ENCODE measurements around the gene LCN1. TPM values are rescaled to one million over a fixed set of nuclear protein-coding genes. Genes with fewer than 3 reads are reported as not detected.

LCN1 gene
- total RNA-seq, 2 experiments from 2014 or later, result not detected

GRCh38 chr9:135482015-135482754, 39.1 kb upstream of the LCN1 start:
- no peaks in the 10 kb centered on the region for H3K9me3 ChIP-seq (ENCODE audit: low read length)

GRCh38 chr9:135484460-135485277, 36.6 kb upstream of the LCN1 start:
- ChIA-PET CTCF (ENCODE audit: unreplicated experiment) (no interaction called here), POLR2A (no interaction called here)
- Histone ChIP-seq H3K27ac (ENCODE audit: low read depth, low read length, poor library complexity, severe bottlenecking) (no peak overlapping the region), H3K79me2 (ENCODE audit: insufficient read depth, low read depth, low read length) (no peaks in the 10 kb centered on the region), H3K4me3 (ENCODE audit: low read depth, low read length, poor library complexity, severe bottlenecking) (no peak overlapping the region), H3K9me3 (ENCODE audit: low read length) (no peaks in the 10 kb centered on the region), H3K9me2 (ENCODE audit: insufficient read depth, low read length) (no peaks in the 10 kb centered on the region), H3K36me3 (ENCODE audit: insufficient read depth, low read length) (no peaks in the 10 kb centered on the region), H4K20me1 (ENCODE audit: insufficient read depth, low read length) (no peaks in the 10 kb centered on the region), H3K4me1 (ENCODE audit: insufficient read depth, low read length, poor library complexity, severe bottlenecking) (no peaks in the 10 kb centered on the region), H3K4me2 (ENCODE audit: low read length) (no peak overlapping the region), H2AFZ (ENCODE audit: low read length) (no peak overlapping the region)
- no peak for TF ChIP-seq CTCF (conservative IDR thresholded peaks at IDR 0.05; ENCODE audit: low read length)
- no peak for TF ChIP-seq EZH2phosphoT487 (IDR thresholded peaks at IDR 0.05; ENCODE audit: borderline replicate concordance, low read depth, low read length)
- DNase-seq (ENCODE audit: low spot score), result no peak
- intact Hi-C loops (cut with micrococcal nuclease; ENCODE audit: unreplicated experiment), result no loop called here
- no TSS peak for BruUV-seq (replicated peaks)

More at GRCh38 chr9:135482015-135482754, 39.1 kb upstream of the LCN1 start:
- POLR2A ChIA-PET, result no interaction called here
- CTCF ChIA-PET (ENCODE audit: unreplicated experiment), result no interaction called here
- Histone ChIP-seq H3K36me3 (ENCODE audit: insufficient read depth, low read length) (no peaks in the 10 kb centered on the region), H4K20me1 (ENCODE audit: insufficient read depth, low read length) (no peaks in the 10 kb centered on the region), H3K79me2 (ENCODE audit: insufficient read depth, low read depth, low read length) (no peaks in the 10 kb centered on the region), H3K4me3 (ENCODE audit: low read depth, low read length, poor library complexity, severe bottlenecking) (no peak overlapping the region), H3K4me2 (ENCODE audit: low read length) (no peak overlapping the region), H3K27ac (ENCODE audit: low read depth, low read length, poor library complexity, severe bottlenecking) (no peak overlapping the region), H3K9me2 (ENCODE audit: insufficient read depth, low read length) (no peaks in the 10 kb centered on the region), H3K4me1 (ENCODE audit: insufficient read depth, low read length, poor library complexity, severe bottlenecking) (no peaks in the 10 kb centered on the region), H2AFZ (ENCODE audit: low read length) (no peak overlapping the region)
- DNase-seq (ENCODE audit: low spot score), result no peak
- intact Hi-C loops (cut with micrococcal nuclease; ENCODE audit: unreplicated experiment), result no loop called here
- no TSS peak for BruUV-seq (replicated peaks)
- TF ChIP-seq EZH2phosphoT487 (IDR thresholded peaks at IDR 0.05; ENCODE audit: borderline replicate concordance, low read depth, low read length) (no peak), CTCF (conservative IDR thresholded peaks at IDR 0.05; ENCODE audit: low read length) (no peak)

- no peaks in the 10 kb centered on the region for H3K9me2 ChIP-seq (ENCODE audit: insufficient read depth, low read length)
- H4K20me1 ChIP-seq (ENCODE audit: insufficient read depth, low read length), result no peaks in the 10 kb centered on the region
These were observed 35.9 kb upstream of the LCN1 start for GRCh38 chr9:135485385-135485784.

More at GRCh38 chr9:135485385-135485784, 35.9 kb upstream of the LCN1 start:
- no peak for DNase-seq (ENCODE audit: low spot score)
- H3K4me2 ChIP-seq (ENCODE audit: low read length), result no peak overlapping the region
- POLR2A ChIA-PET, result no interaction called here
- no peak for TF ChIP-seq EZH2phosphoT487 (IDR thresholded peaks at IDR 0.05; ENCODE audit: borderline replicate concordance, low read depth, low read length)
- H3K4me3 ChIP-seq (ENCODE audit: low read depth, low read length, poor library complexity, severe bottlenecking), result no peak overlapping the region
- H3K9me3 ChIP-seq (ENCODE audit: low read length), result no peaks in the 10 kb centered on the region
- BruUV-seq (replicated peaks), result no TSS peak
- intact Hi-C loops (cut with micrococcal nuclease; ENCODE audit: unreplicated experiment), result no loop called here
- CTCF ChIA-PET (ENCODE audit: unreplicated experiment), result no interaction called here
- no peaks in the 10 kb centered on the region for H3K79me2 ChIP-seq (ENCODE audit: insufficient read depth, low read depth, low read length)
- no peaks in the 10 kb centered on the region for H3K36me3 ChIP-seq (ENCODE audit: insufficient read depth, low read length)
- no peak overlapping the region for H3K27ac ChIP-seq (ENCODE audit: low read depth, low read length, poor library complexity, severe bottlenecking)
- H3K4me1 ChIP-seq (ENCODE audit: insufficient read depth, low read length, poor library complexity, severe bottlenecking), result no peaks in the 10 kb centered on the region
- no peak overlapping the region for H2AFZ ChIP-seq (ENCODE audit: low read length)
